Measurements from ENCODE around the gene ATXN10.

Gene ATXN10

GRCh38 chr22:45805413-45805812 is 133.8 kb downstream of the ATXN10 start:
- no peak overlapping the region for H3K27ac ChIP-seq (replicated peaks)
- no peaks in the 10 kb centered on the region for H3K27me3 ChIP-seq (ENCODE audit: insufficient read depth, poor library complexity, severe bottlenecking)
- DNase-seq (ENCODE audit: low read depth in 1 of 2, low spot score in 1 of 2), result no peak
- TF ChIP-seq REST (IDR thresholded peaks at IDR 0.05; ENCODE audit: insufficient replicate concordance, low read depth) (no peak), GABPA (IDR thresholded peaks at IDR 0.05; ENCODE audit: low read depth) (no peak), SPI1 (IDR thresholded peaks at IDR 0.05; ENCODE audit: borderline replicate concordance, low read depth) (no peak)
- no peak overlapping the region for H3K4me3 ChIP-seq (replicated peaks; ENCODE audit: insufficient read depth, low read length)

GRCh38 chr22:45807156-45807915 is 135.7 kb downstream of the ATXN10 start:
- Histone ChIP-seq H3K4me3 (replicated peaks; ENCODE audit: insufficient read depth, low read length) (no peak overlapping the region), H3K27me3 (ENCODE audit: insufficient read depth, poor library complexity, severe bottlenecking) (no peaks in the 10 kb centered on the region), H3K27ac (replicated peaks) (no peak overlapping the region)
- TF ChIP-seq POLR2AphosphoS5 (IDR thresholded peaks at IDR 0.05; ENCODE audit: low read depth), result no peak
- no peak for TF ChIP-seq CTCF (IDR thresholded peaks at IDR 0.05; ENCODE audit: insufficient read depth, low read length)
- TF ChIP-seq SPI1 (IDR thresholded peaks at IDR 0.05; ENCODE audit: borderline replicate concordance, low read depth), result no peak
- TF ChIP-seq REST (IDR thresholded peaks at IDR 0.05; ENCODE audit: insufficient replicate concordance, low read depth), result no peak
- no peak for TF ChIP-seq GABPA (IDR thresholded peaks at IDR 0.05; ENCODE audit: low read depth)
- no peak for DNase-seq (ENCODE audit: low read depth in 1 of 2, low spot score in 1 of 2)

GRCh38 chr22:45812910-45813309 is 141.3 kb downstream of the ATXN10 start:
- no peak overlapping the region for H3K4me3 ChIP-seq (replicated peaks; ENCODE audit: insufficient read depth, low read length)
- no peaks in the 10 kb centered on the region for H3K27me3 ChIP-seq (ENCODE audit: insufficient read depth, poor library complexity, severe bottlenecking)
- DNase-seq (ENCODE audit: low read depth in 1 of 2, low spot score in 1 of 2), result no peak
- no peak overlapping the region for H3K27ac ChIP-seq (replicated peaks)
- TF ChIP-seq GABPA (IDR thresholded peaks at IDR 0.05; ENCODE audit: low read depth) (no peak), CTCF (IDR thresholded peaks at IDR 0.05; ENCODE audit: insufficient read depth, low read length) (no peak), SPI1 (IDR thresholded peaks at IDR 0.05; ENCODE audit: borderline replicate concordance, low read depth) (no peak), REST (IDR thresholded peaks at IDR 0.05; ENCODE audit: insufficient replicate concordance, low read depth) (no peak), POLR2AphosphoS5 (IDR thresholded peaks at IDR 0.05; ENCODE audit: low read depth) (no peak)

Measured in HL-60 (cell line).